Kidney epithelial cell (primary cell): ENCODE results near the gene CD99L2. TPM values are rescaled to one million over a fixed set of nuclear protein-coding genes. Genes with fewer than 3 reads are reported as not detected.

Experiments
- DNase-seq: peaks from one replicate; pipeline ENCODE4 v3.0.0-alpha.2; 2010; ENCODE audit warnings: low read depth
- H3K27me3 ChIP-seq: 2 replicates; pipeline ENCODE4 v1.6.0; 2011; ENCODE audit warnings: low read length; ENCODE audit not compliant: control insufficient read depth, insufficient read depth
- H3K36me3 ChIP-seq: 2 replicates; pipeline ENCODE4 v1.5.1; 2011; ENCODE audit warnings: low read length; ENCODE audit not compliant: control insufficient read depth, insufficient read depth
- H3K4me3 ChIP-seq: 2 replicates; pipeline ENCODE4 v1.5.1; 2011; ENCODE audit warnings: low read depth, mild to moderate bottlenecking, control low read depth, low read length
- total RNA-seq: library from RNA; depleted of rRNA; stranded (reverse); fragments of >200 nt; gene quantifications from 2 replicates; pipeline ENCODE4 v1.2.3, GENCODE V29; 2015
- TF ChIP-seq, protein P1 (sequence below): IDR thresholded peaks from 2 replicates; pipeline ENCODE4 v1.5.1; 2011; ENCODE audit warnings: mild to moderate bottlenecking, moderate library complexity, low read length, control low read depth, inconsistent platforms; ENCODE audit not compliant: insufficient read depth, poor library complexity, severe bottlenecking

Gene CD99L2
- total RNA-seq, 1 donor from 2014 or later, result 29.8 TPM

DNA sequence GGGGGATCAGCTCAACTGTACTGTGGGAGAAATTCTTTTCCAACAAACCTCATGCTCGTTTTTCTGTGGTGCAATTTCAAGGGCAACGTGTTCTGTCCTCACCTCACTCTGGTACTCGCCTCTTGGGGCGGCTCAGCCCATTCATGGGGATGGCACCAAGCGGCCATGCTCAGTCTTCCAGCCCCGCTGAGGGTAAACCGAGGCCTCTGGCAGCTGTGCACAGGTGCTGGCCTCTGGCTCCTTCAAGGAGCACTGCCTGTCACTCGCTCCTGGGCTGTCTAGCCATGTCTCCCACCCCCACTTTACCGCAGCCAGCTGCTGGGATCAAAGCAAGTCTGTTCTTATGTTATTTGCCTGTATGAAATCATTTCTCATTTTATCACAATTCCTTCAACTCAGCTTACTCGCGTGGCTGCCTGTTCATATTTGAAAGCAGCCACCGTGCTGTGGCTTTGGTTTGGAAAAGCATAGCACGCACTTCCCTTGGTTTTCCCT is 135.1 kb downstream of the CD99L2 start:
- Histone ChIP-seq H3K4me3 (no peak overlapping the region), H3K36me3 (no peaks in the 10 kb centered on the region), H3K27me3 (no peaks in the 10 kb centered on the region)
- TF ChIP-seq, protein P1, sequence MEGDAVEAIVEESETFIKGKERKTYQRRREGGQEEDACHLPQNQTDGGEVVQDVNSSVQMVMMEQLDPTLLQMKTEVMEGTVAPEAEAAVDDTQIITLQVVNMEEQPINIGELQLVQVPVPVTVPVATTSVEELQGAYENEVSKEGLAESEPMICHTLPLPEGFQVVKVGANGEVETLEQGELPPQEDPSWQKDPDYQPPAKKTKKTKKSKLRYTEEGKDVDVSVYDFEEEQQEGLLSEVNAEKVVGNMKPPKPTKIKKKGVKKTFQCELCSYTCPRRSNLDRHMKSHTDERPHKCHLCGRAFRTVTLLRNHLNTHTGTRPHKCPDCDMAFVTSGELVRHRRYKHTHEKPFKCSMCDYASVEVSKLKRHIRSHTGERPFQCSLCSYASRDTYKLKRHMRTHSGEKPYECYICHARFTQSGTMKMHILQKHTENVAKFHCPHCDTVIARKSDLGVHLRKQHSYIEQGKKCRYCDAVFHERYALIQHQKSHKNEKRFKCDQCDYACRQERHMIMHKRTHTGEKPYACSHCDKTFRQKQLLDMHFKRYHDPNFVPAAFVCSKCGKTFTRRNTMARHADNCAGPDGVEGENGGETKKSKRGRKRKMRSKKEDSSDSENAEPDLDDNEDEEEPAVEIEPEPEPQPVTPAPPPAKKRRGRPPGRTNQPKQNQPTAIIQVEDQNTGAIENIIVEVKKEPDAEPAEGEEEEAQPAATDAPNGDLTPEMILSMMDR, result no peak
- DNase-seq, result no peak

GRCh38 chrX:150762258-150763165 is 136.0 kb downstream of the CD99L2 start:
- Histone ChIP-seq H3K27me3 (no peaks in the 10 kb centered on the region), H3K4me3 (no peak overlapping the region), H3K36me3 (no peaks in the 10 kb centered on the region)
- no peak for DNase-seq
- TF ChIP-seq, protein P1, result no peak

DNA sequence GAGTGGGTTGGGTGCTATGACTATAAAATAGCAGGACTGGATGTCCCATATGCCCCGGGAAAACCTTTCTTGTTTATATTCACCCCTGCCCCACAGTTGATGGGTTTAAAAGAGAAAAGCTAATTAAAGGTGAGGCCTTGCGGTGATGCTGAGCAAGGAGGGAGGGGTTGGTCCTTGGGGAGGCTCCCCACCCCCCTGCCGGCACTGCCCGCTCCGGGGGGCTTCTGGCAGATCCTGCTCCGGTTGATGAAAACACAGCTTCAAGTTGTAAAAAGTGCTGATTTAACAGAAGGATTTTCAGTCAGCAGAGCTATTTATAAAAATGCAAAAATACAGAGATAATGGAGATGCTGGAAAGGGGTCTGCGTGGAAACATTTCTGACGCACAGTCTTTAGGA is 136.7 kb downstream of the CD99L2 start:
- H3K27me3 ChIP-seq, result no peaks in the 10 kb centered on the region
- H3K4me3 ChIP-seq, result no peak overlapping the region
- H3K36me3 ChIP-seq, result no peaks in the 10 kb centered on the region
- no peak for DNase-seq
- TF ChIP-seq, protein P1, result no peak

- Histone ChIP-seq H3K36me3 (no peaks in the 10 kb centered on the region), H3K4me3 (no peak overlapping the region), H3K27me3 (no peaks in the 10 kb centered on the region)
- TF ChIP-seq, protein P1, result no peak
- no peak for DNase-seq
Observed at GRCh38 chrX:150761176-150761818, 137.2 kb downstream of the CD99L2 start.

- TF ChIP-seq, protein P1, result no peak
- Histone ChIP-seq H3K4me3 (no peak overlapping the region), H3K36me3 (no peaks in the 10 kb centered on the region), H3K27me3 (no peaks in the 10 kb centered on the region)
- no peak for DNase-seq
Observed at GRCh38 chrX:150759568-150760416, 138.7 kb downstream of the CD99L2 start.
